Gastrocnemius medialis (tissue), 4 donors: Measurements from ENCODE around the gene PECR.

ENCODE experiments used
- CTCF ChIP-seq, 5 experiments: fragments of 450-650 bp in 3 of 5; fragments of 200-600 bp in 2 of 5; sonication (generic) in 2 of 5; IDR thresholded peaks in 4 of 5; conservative IDR thresholded peaks in 1 of 5; 1 replicate in 4 of 5; 2 replicates in 1 of 5; pipeline ENCODE4 v1.5.1; 2016 to 2019; ENCODE audit warnings: antibody characterized with exemption in 5 of 5, mild to moderate bottlenecking in 3 of 5, moderate library complexity in 3 of 5
- POLR2A ChIP-seq, 2 donors: fragments of 450-650 bp; IDR thresholded peaks; one replicate each; pipeline ENCODE4 v1.6.1; 2017; ENCODE audit warnings: antibody characterized with exemption in 2 of 2, mild to moderate bottlenecking in 2 of 2, moderate library complexity in 2 of 2

DNA sequence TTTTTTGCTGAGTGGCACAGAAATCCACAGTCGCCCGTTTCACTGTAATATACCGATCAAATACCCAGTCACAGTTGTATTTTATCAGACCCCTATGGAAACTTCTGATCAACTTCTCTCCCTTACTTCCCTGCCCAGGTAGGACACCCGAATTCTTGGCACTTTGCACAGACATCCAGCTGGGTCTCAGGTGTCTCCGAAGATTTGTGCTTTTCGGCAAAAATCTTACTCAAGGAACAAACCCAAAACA is 68.9 kb downstream of the PECR start:
- TF ChIP-seq CTCF (IDR thresholded peaks at IDR 0.05 in 4 of 5, conservative IDR thresholded peaks at IDR 0.05 in 1 of 5), result no peak
- TF ChIP-seq POLR2A (IDR thresholded peaks at IDR 0.05), result no peak
